Dendritic cell treated with granulocyte-macrophage colony-stimulating factor and Interleukin-4, amounts not matched to agents 40 ng/mL and 50 ng/mL, for 4 days (primary cell): ENCODE measurements around the gene ANKS6.

Experiments
- H3K27ac Mint-ChIP-seq: one replicate; pipeline ENCODE4 v1.8.0; 2022; ENCODE audit warnings: mild to moderate bottlenecking, mixed read lengths
- H3K27me3 Mint-ChIP-seq: one replicate; pipeline ENCODE4 v1.8.0; 2022; ENCODE audit warnings: mild to moderate bottlenecking, mixed read lengths
- H3K36me3 Mint-ChIP-seq: one replicate; pipeline ENCODE4 v1.8.0; 2022; ENCODE audit warnings: low read depth, mixed read lengths
- H3K4me1 Mint-ChIP-seq: one replicate; pipeline ENCODE4 v1.8.0; 2022; ENCODE audit warnings: low read depth, mixed read lengths
- H3K4me3 Mint-ChIP-seq: one replicate; pipeline ENCODE4 v1.8.0; 2022; ENCODE audit warnings: mild to moderate bottlenecking, moderate library complexity, mixed read lengths
- H3K9me3 Mint-ChIP-seq: one replicate; pipeline ENCODE4 v1.8.0; 2022; ENCODE audit warnings: mixed read lengths
- intact Hi-C: fragments of 100-400 bp; cut with micrococcal nuclease; formaldehyde crosslinking; loops from one replicate; pipeline ENCODE4 v1.15.0; 2022

Gene ANKS6

GRCh38 chr9:98796364-98797101 lies at the start of gene ANKS6:
TSS of gene ANKS6 (minus strand) at chr9:98796555. CDS start at chr9:98796491, 64 bp downstream.
- Mint-ChIP-seq H3K9me3 (peaks cover 12% of the 10 kb centered on the region), H3K27me3 (peaks cover 50% of the 10 kb centered on the region), H3K4me3 (peak within 1 kb of the TSS; percentile 83), H3K4me1 (peaks cover 19% of the 10 kb centered on the region), H3K27ac (peak within 1 kb of the TSS; percentile 79), H3K36me3 (peaks cover 5% of the 10 kb centered on the region)
- intact Hi-C loops: no loop called here

DNA sequence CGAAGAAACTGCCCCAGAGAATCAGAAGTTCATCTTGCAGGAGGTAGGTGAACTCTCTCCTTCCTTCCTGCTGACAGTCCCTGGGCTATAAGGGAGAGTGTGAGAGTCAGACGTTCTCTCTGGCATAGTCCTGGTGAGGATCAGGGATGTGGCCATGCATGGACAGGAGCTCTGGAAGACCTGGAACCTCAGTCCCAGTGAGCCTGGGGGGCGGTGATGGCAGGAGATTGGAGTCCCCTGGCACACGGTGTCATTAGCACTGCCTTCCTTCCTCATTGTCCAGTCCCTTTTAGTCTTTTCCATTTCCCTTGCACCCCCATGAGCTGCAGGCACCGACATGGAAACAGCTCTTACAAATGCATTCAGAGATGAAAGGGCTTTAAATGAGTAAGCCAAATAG lies 49.7 kb upstream of the ANKS6 start:
- no peaks in the 10 kb centered on the region for H3K36me3 Mint-ChIP-seq
- H3K9me3 Mint-ChIP-seq: no peaks in the 10 kb centered on the region
- peaks cover 2% of the 10 kb centered on the region for H3K27me3 Mint-ChIP-seq
- intact Hi-C loops: loop anchor here (5.0 kb wide), 2 partner anchors 131 to 296 kb away; no protein-coding TSS in a partner anchor
- H3K4me1 Mint-ChIP-seq: peaks cover 10% of the 10 kb centered on the region
- H3K27ac Mint-ChIP-seq: no peak overlapping the region
- H3K4me3 Mint-ChIP-seq: no peak overlapping the region

- Mint-ChIP-seq H3K27ac (no peak overlapping the region), H3K4me3 (no peak overlapping the region), H3K4me1 (peaks cover 20% of the 10 kb centered on the region), H3K36me3 (no peaks in the 10 kb centered on the region), H3K9me3 (no peaks in the 10 kb centered on the region), H3K27me3 (no peaks in the 10 kb centered on the region)
- intact Hi-C loops: no loop called here
Observed at GRCh38 chr9:98842510-98842909, 46.2 kb upstream of the ANKS6 start.

- Mint-ChIP-seq H3K36me3 (no peaks in the 10 kb centered on the region), H3K4me3 (no peak overlapping the region), H3K27ac (no peak overlapping the region), H3K4me1 (peaks cover 32% of the 10 kb centered on the region), H3K9me3 (no peaks in the 10 kb centered on the region), H3K27me3 (peaks cover under 1% of the 10 kb centered on the region)
- intact Hi-C loops: no loop called here
Observed at GRCh38 chr9:98839724-98840123, 43.4 kb upstream of the ANKS6 start.

GRCh38 chr9:98838868-98839565 lies 42.7 kb upstream of the ANKS6 start:
- no peaks in the 10 kb centered on the region for H3K9me3 Mint-ChIP-seq

GRCh38 chr9:98838155-98838867 lies 42.0 kb upstream of the ANKS6 start:
- peaks cover 2% of the 10 kb centered on the region for H3K27me3 Mint-ChIP-seq
- H3K4me1 Mint-ChIP-seq: peaks cover 45% of the 10 kb centered on the region
- intact Hi-C loops: no loop called here
- H3K36me3 Mint-ChIP-seq: no peaks in the 10 kb centered on the region
- no peak overlapping the region for H3K27ac Mint-ChIP-seq
- no peaks in the 10 kb centered on the region for H3K9me3 Mint-ChIP-seq
- no peak overlapping the region for H3K4me3 Mint-ChIP-seq

More at GRCh38 chr9:98838868-98839565, 42.7 kb upstream of the ANKS6 start:
- Mint-ChIP-seq H3K4me1 (peaks cover 39% of the 10 kb centered on the region), H3K27me3 (peaks cover 2% of the 10 kb centered on the region), H3K27ac (no peak overlapping the region), H3K36me3 (no peaks in the 10 kb centered on the region), H3K4me3 (no peak overlapping the region)
- intact Hi-C loops: no loop called here

GRCh38 chr9:98837516-98837915 lies 41.2 kb upstream of the ANKS6 start:
- Mint-ChIP-seq H3K27me3 (peaks cover 2% of the 10 kb centered on the region), H3K9me3 (no peaks in the 10 kb centered on the region), H3K36me3 (no peaks in the 10 kb centered on the region), H3K27ac (no peak overlapping the region), H3K4me1 (peaks cover 53% of the 10 kb centered on the region), H3K4me3 (no peak overlapping the region)
- intact Hi-C loops: no loop called here

- H3K27ac Mint-ChIP-seq: no peak overlapping the region
- peaks cover 2% of the 10 kb centered on the region for H3K27me3 Mint-ChIP-seq
- H3K36me3 Mint-ChIP-seq: no peaks in the 10 kb centered on the region
- H3K4me1 Mint-ChIP-seq: peaks cover 54% of the 10 kb centered on the region
- H3K9me3 Mint-ChIP-seq: no peaks in the 10 kb centered on the region
- H3K4me3 Mint-ChIP-seq: no peak overlapping the region
- intact Hi-C loops: no loop called here
Observed at GRCh38 chr9:98836206-98836605, 39.9 kb upstream of the ANKS6 start.

- Mint-ChIP-seq H3K27ac (no peak overlapping the region), H3K27me3 (peaks cover 2% of the 10 kb centered on the region), H3K9me3 (no peaks in the 10 kb centered on the region), H3K4me1 (peaks cover 61% of the 10 kb centered on the region), H3K36me3 (no peaks in the 10 kb centered on the region), H3K4me3 (no peak overlapping the region)
- intact Hi-C loops: no loop called here
Observed at GRCh38 chr9:98834386-98834785, 38.0 kb upstream of the ANKS6 start.

DNA sequence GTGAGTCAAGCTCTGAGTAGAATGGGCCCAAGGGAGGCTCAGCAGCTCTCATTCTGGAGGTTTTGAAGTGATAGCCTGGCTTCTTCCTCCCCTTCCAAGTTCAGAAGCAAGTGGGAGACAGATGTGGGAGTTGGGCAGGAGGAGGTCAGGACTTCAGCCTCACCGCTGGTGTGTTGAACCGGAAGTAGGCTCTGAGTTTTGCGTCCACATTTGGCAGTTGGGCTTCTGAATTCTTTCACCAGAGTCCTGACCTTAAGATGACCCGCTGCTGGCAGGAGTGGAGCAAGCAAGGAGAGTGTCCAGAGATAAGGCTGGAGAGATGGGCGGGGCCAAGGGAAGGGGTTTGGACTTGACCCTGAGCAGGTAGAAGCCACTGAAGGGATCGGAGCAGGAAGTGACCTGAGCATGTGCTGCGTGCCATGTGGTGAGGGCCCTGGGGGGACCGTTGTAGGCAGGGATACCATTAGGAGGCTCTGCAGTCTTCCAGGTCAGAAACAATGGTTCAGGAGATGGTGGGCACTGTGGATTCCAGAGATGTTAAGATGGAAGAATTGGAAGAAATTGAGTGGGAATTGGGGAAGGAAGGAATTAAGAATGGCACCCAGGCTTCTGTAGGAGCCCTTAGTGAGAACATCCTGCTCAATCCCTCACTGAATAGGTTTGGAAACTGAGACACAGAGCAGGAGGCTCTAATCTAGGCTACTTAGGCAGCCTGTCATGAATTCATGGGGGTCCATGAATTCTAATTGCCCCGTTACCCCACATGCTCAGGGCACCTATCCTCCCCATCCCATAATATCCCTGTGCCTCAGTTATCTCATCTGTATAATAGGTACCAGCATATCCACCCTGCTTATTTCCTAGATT lies 37.0 kb upstream of the ANKS6 start:
- Mint-ChIP-seq H3K4me3 (no peak overlapping the region), H3K9me3 (no peaks in the 10 kb centered on the region), H3K4me1 (peaks cover 53% of the 10 kb centered on the region), H3K27me3 (peaks cover 2% of the 10 kb centered on the region), H3K36me3 (no peaks in the 10 kb centered on the region), H3K27ac (no peak overlapping the region)
- intact Hi-C loops: no loop called here

DNA sequence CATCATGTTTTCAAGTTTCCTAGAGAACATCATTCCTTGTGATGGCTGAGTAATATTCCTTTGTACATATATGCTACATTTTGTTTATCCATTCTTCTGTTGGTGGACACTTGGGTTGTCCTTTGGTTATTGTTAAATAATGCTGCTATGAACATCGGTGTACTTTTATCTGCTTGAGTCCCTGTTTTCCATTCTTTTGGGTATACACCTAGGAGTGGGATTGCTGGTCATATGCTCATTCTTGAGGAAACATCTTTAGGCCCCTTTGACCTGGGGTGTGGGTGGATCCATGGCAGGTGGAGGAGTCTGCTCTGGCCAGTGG lies 36.4 kb upstream of the ANKS6 start:
- Mint-ChIP-seq H3K4me3 (no peak overlapping the region), H3K27ac (no peak overlapping the region), H3K27me3 (peaks cover 2% of the 10 kb centered on the region), H3K36me3 (no peaks in the 10 kb centered on the region), H3K9me3 (no peaks in the 10 kb centered on the region), H3K4me1 (peaks cover 49% of the 10 kb centered on the region)
- intact Hi-C loops: no loop called here

DNA sequence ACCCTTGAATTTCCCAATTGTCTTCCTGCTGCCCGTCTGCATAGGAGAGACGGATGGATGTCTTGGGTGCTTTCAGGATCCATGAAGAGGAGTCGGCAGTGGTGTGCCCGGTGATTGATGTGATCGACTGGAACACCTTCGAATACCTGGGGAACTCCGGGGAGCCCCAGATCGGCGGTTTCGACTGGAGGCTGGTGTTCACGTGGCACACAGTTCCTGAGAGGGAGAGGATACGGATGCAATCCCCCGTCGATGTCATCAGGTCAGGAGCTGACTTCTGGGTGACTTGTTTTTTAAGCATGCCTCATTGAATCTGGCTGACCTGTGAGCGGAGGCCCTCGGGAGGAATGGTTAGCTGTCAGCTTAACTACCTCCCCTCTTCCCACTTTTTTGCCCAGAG lies 35.3 kb upstream of the ANKS6 start:
- H3K9me3 Mint-ChIP-seq: no peaks in the 10 kb centered on the region
- intact Hi-C loops: no loop called here
- H3K4me3 Mint-ChIP-seq: no peak overlapping the region
- H3K4me1 Mint-ChIP-seq: peaks cover 49% of the 10 kb centered on the region
- no peaks in the 10 kb centered on the region for H3K36me3 Mint-ChIP-seq
- H3K27ac Mint-ChIP-seq: no peak overlapping the region
- H3K27me3 Mint-ChIP-seq: peaks cover 2% of the 10 kb centered on the region

GRCh38 chr9:98830554-98830953 lies 34.2 kb upstream of the ANKS6 start:
- H3K27ac Mint-ChIP-seq: no peak overlapping the region
- intact Hi-C loops: no loop called here
- no peak overlapping the region for H3K4me3 Mint-ChIP-seq
- no peaks in the 10 kb centered on the region for H3K36me3 Mint-ChIP-seq
- H3K9me3 Mint-ChIP-seq: no peaks in the 10 kb centered on the region
- peaks cover 2% of the 10 kb centered on the region for H3K27me3 Mint-ChIP-seq
- peaks cover 46% of the 10 kb centered on the region for H3K4me1 Mint-ChIP-seq
